Thyroid gland (tissue), 4 donors: ENCODE results near the gene TMBIM6. TPM values are rescaled to one million over a fixed set of nuclear protein-coding genes. Genes with fewer than 3 reads are reported as not detected.
A peak's percentile ranks its signal among the peaks of the same experiment; 100 is the strongest.

Experiments
- DNase-seq, 2 donors: peaks; one replicate each; pipeline ENCODE4 v3.0.0-alpha.2; 2019
- H3K27ac ChIP-seq, 3 donors: fragments of 200-600 bp; sonication (generic); 1 replicate in 2 of 3; 2 replicates in 1 of 3; pipeline ENCODE4 v1.5.1; 2016 to 2019; ENCODE audit warnings: mild to moderate bottlenecking in 1 of 3, moderate library complexity in 1 of 3
- H3K27me3 ChIP-seq: fragments of 200-600 bp; sonication (generic); one replicate; pipeline ENCODE4 v1.5.1; 2019
- H3K36me3 ChIP-seq, 2 donors: fragments of 200-600 bp; sonication (generic); one replicate each; pipeline ENCODE4 v1.5.1; 2016 to 2019
- H3K4me1 ChIP-seq, 2 donors: fragments of 200-600 bp; sonication (generic); one replicate each; pipeline ENCODE4 v1.5.1; 2017 to 2019
- H3K4me3 ChIP-seq, 3 donors: fragments of 200-600 bp; sonication (generic); replicated peaks in 1 of 3; 1 replicate in 2 of 3; 2 replicates in 1 of 3; pipeline ENCODE4 v1.5.1; 2016; ENCODE audit warnings: mild to moderate bottlenecking in 1 of 3
- H3K9me3 ChIP-seq: fragments of 200-600 bp; sonication (generic); one replicate; pipeline ENCODE4 v1.5.1; 2017
- POLR2A ChIP-seq, 2 donors: fragments of 450-650 bp; IDR thresholded peaks; one replicate each; pipeline ENCODE4 v1.6.1; 2017; ENCODE audit warnings: antibody characterized with exemption in 2 of 2, mild to moderate bottlenecking in 2 of 2, moderate library complexity in 1 of 2
- WGBS, 2 donors: methylation state at CpG; one replicate each; pipeline ENCODE4 v1.1.5; 2017; 5-methylcytosine and 5-hydroxymethylcytosine counted together
- intact Hi-C: fragments of 100-400 bp; cut with DNase I; formaldehyde crosslinking; loops from one replicate; pipeline ENCODE4 v1.15.1; 2023
- total RNA-seq, 4 donors: library from RNA; depleted of rRNA; stranded (reverse); fragments of >200 nt; gene quantifications; one replicate each; pipeline ENCODE4 v1.2.3, GENCODE V29; 2016
- TF ChIP-seq, protein P1 (sequence below), 6 experiments: fragments of 200-600 bp in 3 of 6; fragments of 450-650 bp in 3 of 6; sonication (generic) in 3 of 6; IDR thresholded peaks; one replicate each; pipeline ENCODE4 v1.5.1; 2016 to 2019; ENCODE audit warnings: antibody characterized with exemption in 6 of 6, mild to moderate bottlenecking in 2 of 6, inconsistent platforms in 1 of 6, moderate library complexity in 1 of 6

The TMBIM6 gene
- total RNA-seq, 4 donors from 2014 or later = 745 to 1,019 (median 804) TPM

DNA sequence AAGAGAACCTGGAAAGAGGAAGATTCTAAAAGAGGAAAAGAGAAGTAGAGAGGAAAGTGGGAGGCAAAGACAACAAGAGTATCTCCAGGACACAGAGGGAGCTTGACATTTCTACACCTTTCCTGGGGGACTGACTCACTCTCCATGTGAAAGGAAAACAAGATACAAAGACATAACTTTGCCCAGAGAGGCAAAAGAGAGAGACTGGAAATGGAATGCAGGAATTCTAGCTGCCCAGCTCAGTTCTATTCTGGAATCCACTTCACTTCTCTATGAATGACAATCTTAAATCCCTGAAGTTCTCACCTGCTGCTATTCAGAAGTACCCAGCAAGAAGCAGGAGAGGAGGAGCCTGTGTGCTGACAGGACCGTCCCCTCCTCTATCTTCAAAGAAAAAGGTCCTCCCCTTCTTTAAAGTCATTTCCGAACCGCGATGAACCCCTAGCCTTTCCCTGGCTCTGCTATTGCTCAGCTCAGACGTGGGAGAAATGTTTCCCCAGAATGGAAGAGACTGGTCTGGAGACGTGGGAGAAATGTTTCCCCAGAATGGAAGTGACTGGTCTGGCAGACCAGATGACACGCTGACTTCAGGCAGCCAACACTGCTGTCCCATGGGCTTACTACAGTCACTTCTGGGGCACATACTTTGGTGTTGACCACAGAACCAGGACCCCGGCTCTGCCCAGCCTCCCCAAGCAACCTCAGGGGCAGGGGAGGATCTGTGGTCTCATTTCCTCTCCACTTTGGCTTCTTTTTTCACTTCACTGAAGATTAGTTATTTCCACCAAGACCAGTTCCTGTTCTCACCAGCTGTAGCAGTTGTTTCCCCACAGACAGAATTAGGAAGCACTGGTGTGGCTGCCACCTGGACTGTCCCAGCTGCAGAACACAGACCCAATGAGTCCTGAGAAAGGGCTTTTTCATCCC, 42.5 kb upstream of the TMBIM6 start:
- peaks cover 55 to 60% of the 10 kb centered on the region in 2 donors for H3K4me1 ChIP-seq
- peak overlapping the region; percentile 87 to 93 (median 88) for H3K27ac ChIP-seq
- peak in 1 of 2 donors; percentile 56 for TF ChIP-seq POLR2A (IDR thresholded peaks at IDR 0.05)
- TF ChIP-seq, protein P1, sequence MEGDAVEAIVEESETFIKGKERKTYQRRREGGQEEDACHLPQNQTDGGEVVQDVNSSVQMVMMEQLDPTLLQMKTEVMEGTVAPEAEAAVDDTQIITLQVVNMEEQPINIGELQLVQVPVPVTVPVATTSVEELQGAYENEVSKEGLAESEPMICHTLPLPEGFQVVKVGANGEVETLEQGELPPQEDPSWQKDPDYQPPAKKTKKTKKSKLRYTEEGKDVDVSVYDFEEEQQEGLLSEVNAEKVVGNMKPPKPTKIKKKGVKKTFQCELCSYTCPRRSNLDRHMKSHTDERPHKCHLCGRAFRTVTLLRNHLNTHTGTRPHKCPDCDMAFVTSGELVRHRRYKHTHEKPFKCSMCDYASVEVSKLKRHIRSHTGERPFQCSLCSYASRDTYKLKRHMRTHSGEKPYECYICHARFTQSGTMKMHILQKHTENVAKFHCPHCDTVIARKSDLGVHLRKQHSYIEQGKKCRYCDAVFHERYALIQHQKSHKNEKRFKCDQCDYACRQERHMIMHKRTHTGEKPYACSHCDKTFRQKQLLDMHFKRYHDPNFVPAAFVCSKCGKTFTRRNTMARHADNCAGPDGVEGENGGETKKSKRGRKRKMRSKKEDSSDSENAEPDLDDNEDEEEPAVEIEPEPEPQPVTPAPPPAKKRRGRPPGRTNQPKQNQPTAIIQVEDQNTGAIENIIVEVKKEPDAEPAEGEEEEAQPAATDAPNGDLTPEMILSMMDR (IDR thresholded peaks at IDR 0.05) = peak in 1 of 6 experiments; percentile 2
- no peaks in the 10 kb centered on the region for H3K9me3 ChIP-seq
- 2 to 3% methylated on average over 8 of the region's 8 CpGs for WGBS, 2 donors
- DNase-seq = peak; percentile 62
- intact Hi-C loops = no loop called here
- H3K4me3 ChIP-seq = peak overlapping the region in 2 of 3 donors; percentile 7 to 8
- H3K27me3 ChIP-seq = no peaks in the 10 kb centered on the region
- no peaks in the 10 kb centered on the region for H3K36me3 ChIP-seq

DNA sequence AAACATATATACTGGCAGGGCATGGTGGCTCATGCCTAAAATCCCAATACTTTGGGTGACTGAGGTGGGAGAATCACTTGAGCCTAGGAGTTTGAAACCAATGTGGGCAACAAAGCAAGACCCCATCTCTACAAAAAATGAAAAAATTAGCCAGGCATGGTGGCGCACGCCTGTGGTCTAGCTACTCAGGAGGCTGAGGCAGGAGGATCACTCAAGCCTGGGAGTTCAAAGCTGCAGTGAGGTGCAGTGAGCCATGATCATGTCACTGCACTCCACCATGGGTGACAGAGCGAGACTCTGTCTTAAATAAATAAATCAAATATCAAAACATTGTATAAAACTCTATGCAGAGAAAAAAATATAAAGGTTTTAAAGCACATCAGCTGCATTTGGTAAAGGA, 39.3 kb upstream of the TMBIM6 start:
- peak overlapping the region; percentile 62 to 71 (median 70) for H3K27ac ChIP-seq
- H3K36me3 ChIP-seq = no peaks in the 10 kb centered on the region
- WGBS, 2 donors = 85 to 87% methylated on average over 3 of the region's 3 CpGs
- H3K4me1 ChIP-seq = peaks cover 52 to 78% of the 10 kb centered on the region in 2 donors
- H3K27me3 ChIP-seq = no peaks in the 10 kb centered on the region
- intact Hi-C loops = no loop called here
- H3K9me3 ChIP-seq = no peaks in the 10 kb centered on the region
- H3K4me3 ChIP-seq = no peak overlapping the region
- peak in 1 of 2 donors; percentile 37 for DNase-seq
- no peak for TF ChIP-seq POLR2A (IDR thresholded peaks at IDR 0.05)
- TF ChIP-seq, protein P1 (IDR thresholded peaks at IDR 0.05) = no peak

DNA sequence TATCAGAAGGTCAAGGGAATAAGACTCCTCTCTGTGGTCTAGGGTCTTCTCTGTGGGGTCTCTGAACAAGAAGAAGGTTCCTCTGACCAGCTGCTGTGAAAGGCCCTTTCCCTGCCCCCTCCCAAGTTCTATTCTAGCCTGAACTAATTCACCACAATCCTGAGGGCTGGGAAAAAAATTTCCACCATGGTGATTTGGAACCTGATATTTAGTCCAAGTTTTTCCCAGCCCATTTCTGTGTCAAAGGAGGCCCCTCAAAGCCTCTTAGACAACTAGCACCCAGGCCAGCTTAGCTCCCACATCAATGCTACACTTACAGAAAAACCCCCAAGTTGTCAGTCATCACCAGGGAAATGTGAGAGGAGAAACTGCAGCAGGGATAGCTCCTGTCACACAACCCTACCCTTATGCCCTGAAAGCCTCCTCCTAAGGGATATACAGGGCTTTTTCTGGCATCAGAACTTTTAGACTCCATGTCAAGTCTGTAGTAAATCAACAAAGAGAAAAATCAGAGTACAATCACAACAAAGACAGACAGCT, 38.6 kb upstream of the TMBIM6 start:
- no peaks in the 10 kb centered on the region for H3K9me3 ChIP-seq
- H3K27me3 ChIP-seq = no peaks in the 10 kb centered on the region
- intact Hi-C loops = no loop called here
- peaks cover 46 to 70% of the 10 kb centered on the region in 2 donors for H3K4me1 ChIP-seq
- H3K27ac ChIP-seq = peak overlapping the region; percentile 62 to 71 (median 70)
- H3K36me3 ChIP-seq = no peaks in the 10 kb centered on the region
- no peak for DNase-seq
- H3K4me3 ChIP-seq = no peak overlapping the region
- TF ChIP-seq POLR2A (IDR thresholded peaks at IDR 0.05) = no peak
- TF ChIP-seq, protein P1 (IDR thresholded peaks at IDR 0.05) = no peak

DNA sequence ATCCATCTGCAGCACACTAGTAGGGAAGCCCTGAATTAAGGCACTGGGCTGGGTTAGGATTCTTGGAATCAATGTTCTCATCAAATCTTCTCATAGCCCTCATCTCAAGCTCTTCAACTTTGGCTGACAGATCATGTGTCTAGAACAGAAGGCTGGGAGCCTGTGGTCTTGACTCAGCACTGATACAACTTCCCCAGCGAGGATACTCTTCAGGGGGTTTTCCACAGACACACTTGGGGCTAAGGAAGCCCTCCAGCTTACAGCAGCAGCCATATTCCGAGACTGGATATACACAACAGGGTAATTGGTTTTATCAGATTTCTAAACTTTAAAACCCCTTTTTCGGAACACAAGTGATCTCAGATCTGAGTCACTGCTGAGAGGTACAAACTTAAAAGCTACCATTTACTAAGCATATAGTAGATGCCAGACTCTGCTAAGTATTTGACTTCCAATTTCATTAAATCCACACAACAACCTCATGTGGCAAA, 37.7 kb upstream of the TMBIM6 start:
- peaks cover 39 to 63% of the 10 kb centered on the region in 2 donors for H3K4me1 ChIP-seq
- 72 to 76% methylated on average over 3 of the region's 3 CpGs for WGBS, 2 donors
- no peak overlapping the region for H3K4me3 ChIP-seq
- H3K27me3 ChIP-seq = no peaks in the 10 kb centered on the region
- no peak for TF ChIP-seq POLR2A (IDR thresholded peaks at IDR 0.05)
- TF ChIP-seq, protein P1 (IDR thresholded peaks at IDR 0.05) = no peak
- H3K27ac ChIP-seq = peak overlapping the region in 2 of 3 donors; percentile 62 to 70
- H3K36me3 ChIP-seq = no peaks in the 10 kb centered on the region
- intact Hi-C loops = no loop called here
- H3K9me3 ChIP-seq = no peaks in the 10 kb centered on the region
- DNase-seq = no peak
